GM19467 (cell line): ENCODE measurements around the gene ATN1.
A peak's percentile ranks its signal among the peaks of the same experiment; 100 is the strongest.

Experiments
- ATAC-seq: cut with Tn5 transposase; IDR thresholded peaks from one replicate; pipeline ENCODE4 v1.9.1; 2021; ENCODE audit warnings: mild to moderate bottlenecking, moderate library complexity; ENCODE audit not compliant: unreplicated experiment

Gene ATN1

DNA sequence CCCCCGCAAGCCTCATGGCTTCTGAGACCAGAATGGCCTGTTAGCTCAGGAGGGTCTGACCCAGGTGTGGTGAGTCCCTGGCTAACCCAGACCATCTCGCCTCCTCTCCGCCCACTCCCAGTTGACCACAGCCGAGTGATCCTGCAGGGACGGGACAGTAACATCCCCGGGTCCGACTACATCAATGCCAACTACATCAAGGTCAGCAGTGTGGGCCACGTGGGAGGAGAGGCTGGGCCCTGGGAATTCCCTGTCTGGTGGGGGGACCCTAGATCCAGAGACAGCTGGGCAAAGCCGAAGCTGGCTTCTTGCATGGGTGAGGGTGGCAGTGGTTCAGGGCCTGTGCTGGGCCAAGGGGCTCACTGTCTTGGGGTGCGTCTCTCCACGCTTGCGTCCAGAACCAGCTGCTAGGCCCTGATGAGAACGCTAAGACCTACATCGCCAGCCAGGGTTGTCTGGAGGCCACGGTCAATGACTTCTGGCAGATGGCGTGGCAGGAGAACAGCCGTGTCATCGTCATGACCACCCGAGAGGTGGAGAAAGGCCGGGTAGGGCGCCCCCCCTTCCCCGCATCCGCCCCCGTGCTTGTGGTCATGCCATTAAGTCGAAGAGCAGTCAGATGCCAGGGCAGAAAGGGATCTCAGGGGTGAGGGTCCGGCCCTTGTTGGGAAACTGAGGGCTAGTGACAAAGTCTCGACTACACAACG, 28.4 kb downstream of the ATN1 start:
- ATAC-seq, result no peak

DNA sequence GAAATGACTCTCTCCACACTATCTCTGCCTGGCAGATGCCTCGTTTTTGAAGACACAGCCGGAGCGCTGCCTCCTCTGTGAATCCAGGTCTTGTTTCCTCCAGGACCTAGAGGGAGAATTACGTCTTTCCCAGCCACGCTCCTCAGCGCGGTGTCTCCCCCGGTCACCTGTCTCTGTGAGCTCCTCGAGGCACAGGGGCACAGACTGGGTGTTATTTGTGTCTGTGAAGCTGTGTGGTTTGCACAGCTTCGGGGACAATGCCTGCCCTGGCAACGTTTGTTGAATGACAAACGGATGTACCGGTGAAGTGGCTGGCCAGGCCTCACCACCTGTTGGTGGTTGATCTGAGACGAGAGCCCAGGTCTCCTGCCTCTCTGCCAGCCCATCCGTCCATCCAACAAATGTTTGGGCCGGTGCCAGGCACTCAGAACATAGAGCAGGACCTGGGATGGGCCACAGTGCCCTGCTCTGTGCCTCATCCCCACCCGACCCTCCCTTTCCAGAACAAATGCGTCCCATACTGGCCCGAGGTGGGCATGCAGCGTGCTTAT, 29.5 kb downstream of the ATN1 start:
- no peak for ATAC-seq

DNA sequence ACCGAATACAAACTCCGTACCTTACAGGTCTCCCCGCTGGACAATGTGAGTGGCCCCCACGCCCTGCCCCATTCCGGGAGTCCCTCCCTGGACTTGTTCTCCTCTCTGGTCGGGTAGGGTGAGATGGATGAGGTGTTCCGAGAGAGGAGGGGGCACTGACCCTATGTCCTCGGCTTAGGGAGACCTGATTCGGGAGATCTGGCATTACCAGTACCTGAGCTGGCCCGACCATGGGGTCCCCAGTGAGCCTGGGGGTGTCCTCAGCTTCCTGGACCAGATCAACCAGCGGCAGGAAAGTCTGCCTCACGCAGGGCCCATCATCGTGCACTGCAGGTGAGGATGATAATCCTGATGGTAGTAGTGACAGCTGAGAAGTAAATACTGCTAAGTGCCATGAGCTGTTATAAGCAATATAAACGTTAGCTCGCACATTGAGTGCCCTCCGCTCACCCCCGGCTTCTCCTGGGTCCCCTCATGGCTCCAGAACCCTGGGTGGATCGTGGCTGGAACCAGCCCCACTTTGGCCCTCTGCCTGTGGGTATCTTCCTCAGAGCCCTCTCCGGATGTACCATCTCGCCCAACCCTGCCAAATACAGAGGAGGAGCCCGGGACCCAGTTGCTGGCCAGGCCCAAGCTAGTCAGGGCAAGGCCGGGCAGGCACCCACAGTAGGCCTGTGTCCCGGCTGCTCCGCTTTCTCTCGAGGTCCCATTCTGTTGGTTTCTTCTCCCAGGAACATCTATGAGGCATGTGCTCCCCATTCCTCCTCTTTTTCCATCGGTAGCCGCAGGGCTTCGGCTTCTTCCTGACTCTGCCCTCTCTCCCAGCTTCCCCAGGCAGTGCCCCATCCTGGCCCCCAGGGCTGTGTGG, 30.2 kb downstream of the ATN1 start:
- ATAC-seq, result no peak

DNA sequence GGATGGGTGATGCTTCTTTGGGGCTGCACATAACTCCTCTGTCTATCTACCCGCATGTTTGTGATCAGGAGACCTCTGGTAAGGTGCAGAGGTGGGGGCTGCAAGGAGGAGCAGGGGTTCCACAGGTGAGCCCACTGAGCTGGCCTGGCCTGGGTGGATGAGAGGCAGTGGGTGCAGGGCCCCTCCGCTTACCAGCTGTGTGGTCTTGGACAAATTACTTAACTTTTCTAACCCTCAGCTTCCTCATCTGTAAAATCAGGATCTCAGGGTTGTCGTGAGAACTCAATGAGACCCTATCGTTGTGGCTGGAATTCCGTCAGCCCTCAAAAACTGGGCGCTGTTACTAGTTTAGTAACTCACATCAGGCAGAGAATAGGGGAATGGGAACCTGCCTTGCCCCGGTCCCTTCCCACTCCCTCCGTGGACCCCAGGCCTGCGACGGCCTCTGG, 30.9 kb downstream of the ATN1 start:
- no peak for ATAC-seq

DNA sequence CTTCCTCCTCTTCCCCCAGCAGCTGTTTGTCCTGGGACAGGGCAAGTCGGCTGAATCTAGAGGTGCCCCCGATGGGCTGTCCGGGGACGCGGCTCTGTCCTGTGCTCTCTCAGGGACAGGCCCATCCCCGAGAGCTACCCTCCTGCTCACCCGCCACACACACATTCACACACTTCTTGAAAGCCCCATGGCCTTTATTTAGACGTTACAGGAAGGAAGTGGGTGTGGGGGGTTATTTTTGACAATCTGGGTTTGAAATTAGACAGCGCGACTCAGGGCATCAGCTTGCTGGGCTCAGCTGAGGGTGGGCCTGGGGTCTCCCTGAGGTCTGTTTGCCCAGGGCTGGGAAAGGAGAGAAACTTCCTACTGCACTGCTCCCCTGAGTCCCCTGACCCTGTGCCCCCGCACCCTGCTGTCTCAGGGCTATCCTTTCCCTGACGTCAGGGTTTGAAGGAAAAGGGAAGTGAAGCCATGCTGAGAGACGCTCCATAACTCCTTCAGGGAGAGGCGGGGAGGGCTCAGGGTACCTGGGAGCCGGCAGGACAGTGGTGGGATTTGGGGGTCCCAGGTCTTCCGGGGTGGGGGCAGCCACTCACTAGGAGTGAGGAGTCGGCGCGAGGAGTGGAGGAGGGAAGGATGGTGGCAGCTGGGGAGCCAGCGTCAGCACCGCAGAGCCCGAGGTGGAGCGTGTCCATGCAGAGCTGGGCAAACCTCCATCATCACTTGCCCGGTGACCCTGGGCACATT, 31.5 kb downstream of the ATN1 start:
- peak; percentile 35 for ATAC-seq

DNA sequence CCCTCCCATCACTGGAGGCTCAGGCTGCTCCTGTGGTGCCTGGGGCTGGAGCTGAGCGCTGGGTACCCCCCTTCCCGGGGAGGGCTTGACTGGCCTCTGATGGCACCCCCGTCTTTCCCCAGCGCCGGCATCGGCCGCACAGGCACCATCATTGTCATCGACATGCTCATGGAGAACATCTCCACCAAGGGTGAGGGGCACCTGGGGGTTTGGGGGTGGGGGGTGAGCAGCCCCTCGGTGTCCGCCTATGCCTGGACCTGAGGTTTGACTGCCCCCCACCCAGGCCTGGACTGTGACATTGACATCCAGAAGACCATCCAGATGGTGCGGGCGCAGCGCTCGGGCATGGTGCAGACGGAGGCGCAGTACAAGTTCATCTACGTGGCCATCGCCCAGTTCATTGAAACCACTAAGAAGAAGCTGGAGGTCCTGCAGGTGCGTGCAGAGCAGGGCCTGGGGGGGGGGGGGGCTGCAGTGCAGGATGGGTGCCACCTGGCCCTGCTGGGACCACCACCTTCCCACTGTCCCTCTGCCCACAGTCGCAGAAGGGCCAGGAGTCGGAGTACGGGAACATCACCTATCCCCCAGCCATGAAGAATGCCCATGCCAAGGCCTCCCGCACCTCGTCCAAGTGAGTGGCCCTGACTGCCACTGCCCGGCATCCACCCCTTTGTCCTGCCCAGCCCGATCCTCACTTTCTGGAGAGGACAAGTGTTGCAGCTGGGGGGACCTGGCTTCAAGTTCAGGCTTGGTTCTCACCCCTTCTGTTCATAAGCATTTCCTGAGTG, 32.2 kb downstream of the ATN1 start:
- ATAC-seq, result no peak

DNA sequence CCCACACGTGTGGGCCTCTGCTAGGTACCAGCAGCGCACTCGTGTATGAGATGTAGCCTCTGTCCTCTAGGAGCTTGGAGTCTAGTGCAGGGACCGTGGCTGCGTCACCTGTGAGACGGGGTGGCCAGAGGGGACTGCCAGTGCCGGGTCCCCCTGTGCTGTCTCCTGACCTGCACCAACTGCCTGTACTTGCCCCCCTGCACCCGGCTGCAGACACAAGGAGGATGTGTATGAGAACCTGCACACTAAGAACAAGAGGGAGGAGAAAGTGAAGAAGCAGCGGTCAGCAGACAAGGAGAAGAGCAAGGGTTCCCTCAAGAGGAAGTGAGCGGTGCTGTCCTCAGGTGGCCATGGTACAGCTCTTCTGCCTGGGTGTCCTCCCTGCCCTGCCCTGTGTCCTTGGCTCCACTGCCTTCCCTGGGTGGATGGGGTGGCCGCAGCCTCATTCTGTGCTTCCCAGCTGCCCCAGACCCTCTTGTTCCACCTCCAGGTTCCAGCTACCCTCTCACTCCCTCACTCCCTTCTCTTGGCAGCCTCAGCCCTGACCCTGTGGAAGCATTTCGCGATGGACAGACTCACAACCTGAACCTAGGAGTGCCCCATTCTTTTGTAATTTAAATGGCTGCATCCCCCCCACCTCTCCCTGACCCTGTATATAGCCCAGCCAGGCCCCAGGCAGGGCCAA, 33.0 kb downstream of the ATN1 start:
- ATAC-seq, result no peak

DNA sequence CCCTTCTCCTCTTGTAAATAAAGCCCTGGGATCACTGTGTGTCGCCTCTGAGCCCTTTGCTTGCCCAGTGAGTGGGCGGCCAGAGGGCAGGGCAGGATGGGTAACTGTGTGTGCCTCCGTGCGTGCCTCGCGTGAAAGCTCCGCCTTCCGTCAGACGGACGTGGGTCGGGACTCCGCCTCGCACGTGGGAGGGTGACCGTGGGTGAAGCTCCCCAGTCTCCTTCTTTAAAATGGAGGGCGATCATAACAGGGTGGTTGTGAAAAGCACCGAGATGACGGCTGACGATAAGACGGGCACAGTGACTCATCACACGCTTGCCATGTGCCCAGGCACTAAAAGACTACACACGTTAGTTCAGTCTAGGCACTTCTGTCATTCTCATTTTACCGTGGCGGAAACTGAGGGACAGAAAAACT, 33.5 kb downstream of the ATN1 start:
- ATAC-seq, result no peak

DNA sequence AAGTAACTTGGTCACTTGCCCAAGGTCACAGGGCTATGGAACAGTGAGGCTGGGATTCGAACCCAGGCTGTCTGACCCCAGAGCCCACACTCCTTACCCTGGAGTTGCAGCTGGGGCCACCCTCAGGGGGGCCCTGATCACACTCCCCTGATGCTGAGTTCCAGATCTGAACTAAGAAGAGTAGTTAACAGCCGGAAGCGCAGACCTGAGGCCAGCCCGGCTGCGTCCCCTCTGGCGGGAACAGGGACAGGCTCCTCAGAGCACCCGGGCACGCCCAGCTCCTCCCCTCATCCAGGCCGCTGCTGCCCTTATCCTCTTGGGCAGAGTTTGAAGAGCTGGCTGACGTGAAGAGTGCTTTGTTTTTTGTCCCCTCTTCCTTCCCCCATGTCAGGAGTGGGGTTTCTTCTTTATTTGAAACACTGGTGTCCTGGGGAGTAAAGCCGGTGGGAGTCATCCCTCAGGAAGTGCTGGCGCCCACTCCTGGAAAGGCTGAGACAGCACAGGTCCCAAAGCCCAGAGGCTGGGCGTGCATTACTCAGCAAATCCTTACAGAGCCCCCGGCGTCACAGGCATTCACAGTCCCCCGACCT, 34.0 kb downstream of the ATN1 start:
- no peak for ATAC-seq

DNA sequence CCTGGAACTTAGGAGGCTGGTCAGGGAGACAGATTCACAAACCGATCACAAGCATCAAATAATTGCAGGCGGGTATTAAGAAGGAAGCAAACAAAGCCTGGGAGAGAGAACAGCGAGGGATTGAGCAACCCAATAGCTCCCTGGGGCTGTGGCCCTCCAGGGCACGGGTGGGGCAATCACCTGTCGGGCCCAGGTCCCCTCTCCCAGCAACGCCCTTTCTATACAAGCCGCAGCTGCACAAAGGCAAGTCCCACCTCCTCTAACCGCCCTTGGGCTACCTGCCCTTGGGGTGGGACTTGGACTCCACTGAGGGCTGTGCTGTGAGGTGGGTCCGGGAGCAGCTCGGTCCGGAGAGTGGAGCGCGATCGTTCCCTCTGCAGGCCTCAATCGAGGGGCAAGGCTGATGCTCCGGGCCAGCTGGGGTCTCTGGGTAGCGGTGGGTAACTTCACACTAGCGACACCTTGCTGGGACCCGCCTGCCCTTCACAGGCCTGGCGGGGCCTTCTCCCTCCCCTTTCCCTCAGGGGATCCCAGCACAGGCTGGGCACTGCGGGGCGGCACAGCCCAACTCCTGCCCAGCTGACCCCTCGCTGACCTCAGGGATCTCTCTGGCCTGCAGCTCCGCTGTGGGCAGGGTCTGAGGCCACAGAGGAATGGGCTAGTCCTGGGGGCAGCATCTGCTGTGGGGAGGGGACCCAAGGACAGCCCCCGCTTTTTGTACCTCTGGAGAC, 34.7 kb downstream of the ATN1 start:
- no peak for ATAC-seq

DNA sequence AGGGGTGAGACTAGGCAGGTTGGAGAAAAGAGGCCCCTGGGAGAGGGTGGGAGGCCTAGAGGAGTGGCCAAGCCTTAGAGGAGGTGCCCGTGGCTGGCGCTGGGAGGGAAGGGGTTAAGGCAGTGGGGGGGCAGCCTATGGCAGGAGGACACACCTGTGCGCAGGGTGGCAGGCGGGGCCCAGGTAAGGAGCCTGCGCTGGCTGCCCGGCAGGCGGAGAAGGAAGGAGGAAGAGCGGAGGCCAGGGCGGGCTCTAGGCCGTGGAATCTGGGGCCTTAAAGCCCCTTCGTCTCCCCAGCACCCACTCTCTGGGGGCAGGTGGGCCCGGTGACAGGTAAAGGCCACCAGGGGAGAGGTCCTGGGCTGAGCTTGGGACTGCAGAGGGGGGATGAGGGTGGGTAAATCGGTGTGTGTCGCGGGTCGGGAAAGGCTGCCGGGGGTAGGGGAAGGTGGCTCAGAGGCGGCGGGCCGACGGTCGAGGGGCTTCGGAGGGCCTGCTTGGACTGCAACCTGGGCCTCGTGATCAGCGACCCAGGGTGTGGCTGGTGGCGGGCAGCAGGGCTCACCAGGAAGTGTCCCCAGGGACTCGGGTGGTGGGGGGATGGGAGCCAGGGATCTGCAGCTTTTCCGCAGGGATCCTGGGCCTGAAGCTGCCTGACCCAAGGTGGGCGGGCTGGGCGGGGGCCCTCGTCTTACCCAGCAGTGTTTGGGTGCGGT, 35.4 kb downstream of the ATN1 start:
- no peak for ATAC-seq

DNA sequence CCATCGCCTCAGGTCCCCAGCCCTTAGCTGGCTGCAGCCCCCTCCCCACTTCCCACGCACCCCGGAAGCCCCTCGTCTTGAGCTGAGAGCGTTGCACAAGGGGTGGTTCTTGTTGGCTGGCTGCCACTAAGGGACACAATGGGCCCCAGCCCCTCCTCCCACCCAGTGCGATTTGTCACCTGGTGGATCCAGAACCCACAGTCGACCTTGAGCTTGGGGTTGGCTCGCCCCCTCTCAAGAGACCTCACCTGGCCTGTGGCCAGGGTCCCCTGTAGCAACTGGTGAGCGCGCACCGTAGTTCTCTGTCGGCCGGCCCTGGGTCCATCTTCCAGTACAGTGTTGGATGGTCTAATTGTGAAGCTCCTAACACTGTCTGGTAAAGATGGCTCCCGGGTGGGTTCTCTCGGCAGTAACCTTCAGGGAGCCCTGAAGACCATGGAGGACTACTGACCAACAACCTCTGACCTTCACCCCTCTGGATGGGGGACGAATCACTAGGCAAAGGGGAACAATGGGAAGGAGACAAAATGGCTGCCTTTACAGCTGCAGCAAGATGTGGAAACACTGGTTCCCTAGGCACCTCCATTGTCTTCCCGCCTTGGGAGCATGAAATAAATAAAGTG, 36.1 kb downstream of the ATN1 start:
- no peak for ATAC-seq

DNA sequence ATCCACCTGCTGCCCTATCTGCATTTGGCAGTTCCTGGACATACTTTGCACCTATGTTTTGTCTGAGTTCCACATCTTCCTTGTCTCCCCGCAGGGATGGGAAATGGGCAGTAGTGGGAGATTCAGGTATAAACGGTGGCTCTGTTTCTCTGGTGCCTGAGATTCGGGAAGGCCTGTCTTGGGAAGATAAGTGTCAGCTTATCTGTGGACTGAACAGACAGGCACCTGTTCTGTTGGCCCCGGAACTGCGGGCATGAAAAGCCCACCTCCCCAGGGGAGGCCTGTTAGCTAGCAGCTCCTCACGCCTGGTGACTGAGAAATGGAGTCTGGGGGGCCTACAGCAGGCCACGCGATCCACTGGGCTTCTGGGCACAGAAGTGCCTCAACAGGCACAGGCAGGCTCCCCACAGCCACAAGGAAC, 36.9 kb downstream of the ATN1 start:
- ATAC-seq, result no peak

DNA sequence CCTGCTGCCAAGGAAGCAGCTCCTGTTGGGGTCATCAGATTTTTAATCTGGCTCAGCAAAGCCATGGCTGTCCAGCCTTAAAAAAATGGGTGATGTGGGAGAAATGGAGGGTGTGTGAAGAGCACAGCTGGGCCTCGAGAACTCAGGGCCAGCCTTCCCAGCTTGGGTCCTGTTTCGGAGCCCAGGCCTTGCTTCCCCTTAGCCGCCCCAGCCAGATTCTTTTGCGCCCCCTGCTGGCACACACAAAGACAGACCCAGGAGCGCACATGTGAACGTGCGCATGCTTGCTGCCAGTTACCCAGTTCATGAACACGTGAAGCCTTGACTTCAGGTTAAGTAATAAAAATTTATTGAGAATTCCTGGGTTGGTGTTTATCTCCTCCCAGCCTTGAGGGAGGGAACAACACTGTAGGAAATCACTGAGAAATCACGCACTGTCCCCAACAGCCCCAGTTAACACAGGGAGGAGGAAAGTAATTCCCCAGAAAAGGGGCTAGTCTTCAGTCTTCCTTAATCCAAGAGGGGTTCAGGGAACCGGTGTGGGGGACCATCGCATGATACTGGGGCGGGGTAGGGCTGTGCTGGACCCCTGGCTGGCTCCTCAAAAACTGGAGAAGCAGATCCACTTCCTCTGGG, 37.4 kb downstream of the ATN1 start:
- peak; percentile 50 for ATAC-seq

DNA sequence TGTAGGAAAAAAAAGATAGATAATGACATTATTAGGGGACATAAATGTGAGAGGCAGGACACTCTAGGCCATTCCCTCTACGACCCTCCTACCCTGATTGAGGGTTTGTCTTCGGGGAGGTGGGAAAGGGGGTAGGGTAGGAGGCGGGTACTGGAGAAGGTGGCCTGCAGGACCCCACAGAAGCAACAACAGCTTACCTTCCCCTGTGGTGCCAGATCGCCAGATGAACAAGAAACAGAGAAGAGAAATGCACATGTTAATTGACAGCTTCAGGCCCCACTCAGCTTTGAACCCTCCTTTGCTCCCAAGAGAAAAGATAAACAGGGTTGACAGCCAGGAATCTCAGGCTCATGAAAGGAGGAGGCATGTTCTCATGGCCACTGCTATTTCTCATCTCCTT, 38.0 kb downstream of the ATN1 start:
- ATAC-seq, result no peak

DNA sequence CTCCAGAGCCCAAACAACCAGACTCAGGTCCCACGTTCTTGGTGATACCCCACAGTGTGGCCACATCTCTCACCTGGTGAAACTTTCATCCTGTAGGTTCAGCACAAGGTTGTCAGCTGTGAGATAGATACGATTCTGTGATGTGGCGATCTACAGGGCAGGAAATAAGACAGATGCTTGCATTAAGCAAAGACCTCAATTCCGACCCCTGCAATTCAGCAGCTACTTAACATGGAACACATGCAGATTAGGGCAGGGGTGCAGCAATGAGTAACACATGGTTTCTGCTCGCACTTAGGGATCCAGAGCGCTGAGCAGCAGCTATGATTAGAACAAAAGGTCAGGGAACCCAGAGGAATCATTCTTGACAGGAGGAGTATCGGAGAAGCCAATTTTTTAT, 38.6 kb downstream of the ATN1 start:
- no peak for ATAC-seq

DNA sequence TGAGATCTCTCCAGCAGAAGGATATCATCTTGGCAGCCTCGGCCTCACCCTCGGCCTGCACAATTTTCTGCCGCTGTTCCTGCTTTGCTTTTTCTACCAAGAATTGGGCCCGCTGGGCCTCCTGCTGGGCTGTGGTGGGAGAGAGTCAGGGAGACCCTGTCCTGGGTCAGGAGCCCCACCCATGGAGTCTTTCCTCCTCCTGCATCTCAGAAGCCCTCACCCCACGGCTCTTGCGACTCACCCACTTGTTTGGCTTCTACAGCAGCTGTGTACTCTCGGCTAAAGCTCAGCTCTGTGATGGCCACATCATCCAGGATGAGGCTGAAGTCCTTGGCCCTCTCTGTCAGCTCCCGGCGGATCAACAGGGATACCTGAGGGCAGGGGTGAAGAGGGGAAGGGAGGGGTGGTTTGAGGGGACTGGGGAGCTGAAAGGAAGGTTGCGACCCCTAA, 39.9 kb downstream of the ATN1 start:
- no peak for ATAC-seq
